Suppressor macrophage (primary cell): ENCODE data around the gene PLXNA1.

Experiments
- DNase-seq, 4 experiments: peaks; one replicate each; pipeline ENCODE4 v3.0.0-alpha.2; 2020 to 2022

Gene PLXNA1

GRCh38 chr3:126968391-126969390 is 14.2 kb upstream of the PLXNA1 start:
- no peak for DNase-seq

GRCh38 chr3:126969586-126969985 is 13.3 kb upstream of the PLXNA1 start:
- no peak for DNase-seq

GRCh38 chr3:126970101-126970500 is 12.8 kb upstream of the PLXNA1 start:
- no peak for DNase-seq

GRCh38 chr3:126970921-126971320 is 12.0 kb upstream of the PLXNA1 start:
- no peak for DNase-seq

GRCh38 chr3:126971891-126972351 is 11.0 kb upstream of the PLXNA1 start:
- peak; percentile 95 to 99 (median 98) for DNase-seq

GRCh38 chr3:126972866-126973265 is 10.0 kb upstream of the PLXNA1 start:
- DNase-seq: peak in 1 of 4 experiments; percentile 32

GRCh38 chr3:126973814-126974213 is 9.1 kb upstream of the PLXNA1 start:
- DNase-seq: no peak

- no peak for DNase-seq
Measured at GRCh38 chr3:126974756-126975155, 8.2 kb upstream of the PLXNA1 start.

GRCh38 chr3:126976906-126977305 is 6.0 kb upstream of the PLXNA1 start:
- DNase-seq: no peak

GRCh38 chr3:126977821-126978220 is 5.1 kb upstream of the PLXNA1 start:
- no peak for DNase-seq

GRCh38 chr3:126978291-126978690 is 4.6 kb upstream of the PLXNA1 start:
- no peak for DNase-seq

- DNase-seq: peak in 3 of 4 experiments; percentile 44 to 55 (median 44)
Measured at GRCh38 chr3:126979046-126979628, 3.8 kb upstream of the PLXNA1 start.

GRCh38 chr3:126980266-126980811 is 2.6 kb upstream of the PLXNA1 start:
- no peak for DNase-seq

- peak; percentile 77 to 91 (median 85) for DNase-seq
Measured at GRCh38 chr3:126982126-126982470, 817 bp upstream of the PLXNA1 start.

- DNase-seq: peak in 3 of 4 experiments; percentile 46 to 77 (median 73)
Measured at GRCh38 chr3:126983276-126983652, 349 bp downstream of the PLXNA1 start.

- peak in 3 of 4 experiments; percentile 21 to 53 (median 24) for DNase-seq
Measured at GRCh38 chr3:126983653-126984390, 907 bp downstream of the PLXNA1 start.

- no peak for DNase-seq
Measured at GRCh38 chr3:126984391-126985131, 1.6 kb downstream of the PLXNA1 start.

- no peak for DNase-seq
Measured at GRCh38 chr3:126985132-126985985, 2.4 kb downstream of the PLXNA1 start.

- DNase-seq: no peak
Measured at GRCh38 chr3:126986001-126986400, 3.1 kb downstream of the PLXNA1 start.

GRCh38 chr3:126987129-126987528 is 4.2 kb downstream of the PLXNA1 start:
- DNase-seq: no peak

GRCh38 chr3:126987596-126987995 is 4.7 kb downstream of the PLXNA1 start:
- no peak for DNase-seq
